Sigmoid colon (tissue), 7 donors: ENCODE data around the gene SULF2. TPM values are rescaled to one million over a fixed set of nuclear protein-coding genes. Genes with fewer than 3 reads are reported as not detected.

Experiments
- DNase-seq: peaks from one replicate; pipeline ENCODE4 v3.0.0-alpha.2; 2019
- H3K27ac ChIP-seq, 4 donors: fragments of 200-600 bp; sonication (generic); one replicate each; pipeline ENCODE4 v1.5.1; 2016 to 2019; ENCODE audit warnings: mild to moderate bottlenecking in 1 of 4
- H3K27me3 ChIP-seq, 3 donors: fragments of 200-600 bp; sonication (generic); one replicate each; pipeline ENCODE4 v1.5.1; 2019; ENCODE audit warnings: mild to moderate bottlenecking in 1 of 3
- H3K36me3 ChIP-seq, 4 donors: fragments of 200-600 bp; sonication (generic); one replicate each; pipeline ENCODE4 v1.5.1; 2016 to 2019
- H3K4me1 ChIP-seq, 4 donors: fragments of 200-600 bp; sonication (generic); one replicate each; pipeline ENCODE4 v1.5.1; 2017 to 2019
- H3K4me3 ChIP-seq, 4 donors: fragments of 200-600 bp; sonication (generic); one replicate each; pipeline ENCODE4 v1.5.1; 2017 to 2019; ENCODE audit warnings: mild to moderate bottlenecking in 2 of 4, moderate library complexity in 1 of 4
- H3K9me3 ChIP-seq, 4 donors: fragments of 200-600 bp in 3 of 4; sonication (generic) in 3 of 4; one replicate each; pipeline versions ENCODE4 v1.5.1 to v1.6.1; 2013 to 2019
- EP300 ChIP-seq, 4 donors: sonication (generic); formaldehyde crosslinking; IDR thresholded peaks; one replicate each; pipeline ENCODE4 v1.6.1; 2017; ENCODE audit warnings: antibody characterized with exemption in 4 of 4
- POLR2A ChIP-seq, 2 donors: fragments of 450-650 bp; IDR thresholded peaks; one replicate each; pipeline ENCODE4 v1.6.1; 2016; ENCODE audit warnings: antibody characterized with exemption in 2 of 2, mild to moderate bottlenecking in 2 of 2, moderate library complexity in 2 of 2
- POLR2AphosphoS5 ChIP-seq, 4 donors: sonication (generic); formaldehyde crosslinking; IDR thresholded peaks; one replicate each; pipeline ENCODE4 v1.6.1; 2017; ENCODE audit warnings: antibody characterized with exemption in 4 of 4
- WGBS, 2 donors: extraction: QIAGEN DNeasy Blood & Tissue Kit; methylation state at CpG; one replicate each; pipeline ENCODE4 v1.1.7; 2013; 5-methylcytosine and 5-hydroxymethylcytosine counted together
- intact Hi-C: fragments of 100-400 bp; cut with DNase I; formaldehyde crosslinking; loops from one replicate; pipeline ENCODE4 v1.15.1; 2023
- polyA plus RNA-seq, 3 donors: library from polyadenylated mRNA; stranded (reverse); fragments of 200-250 nt; gene quantifications; one replicate each; pipeline ENCODE4 v1.2.3, GENCODE V29; 2013
- total RNA-seq, 4 donors: library from RNA; depleted of rRNA; stranded (reverse); fragments of >200 nt; gene quantifications; one replicate each; pipeline ENCODE4 v1.1.0, GENCODE V29; 2016
- TF ChIP-seq, protein P1 (sequence below), 4 experiments: fragments of 450-650 bp in 3 of 4; fragments of 200-600 bp in 1 of 4; IDR thresholded peaks; one replicate each; pipeline ENCODE4 v1.5.1; 2016 to 2019; ENCODE audit warnings: antibody characterized with exemption in 4 of 4, mild to moderate bottlenecking in 3 of 4, moderate library complexity in 2 of 4
- donor health status: healthy with polysubstance abuse.
- donor health status: Bipolar disorder and iron deficiency.
- donor health status: healthy.

Gene SULF2
- total and polyA plus RNA-seq, 7 donors, result 14.6 to 70.1 (median 28.2) TPM

DNA sequence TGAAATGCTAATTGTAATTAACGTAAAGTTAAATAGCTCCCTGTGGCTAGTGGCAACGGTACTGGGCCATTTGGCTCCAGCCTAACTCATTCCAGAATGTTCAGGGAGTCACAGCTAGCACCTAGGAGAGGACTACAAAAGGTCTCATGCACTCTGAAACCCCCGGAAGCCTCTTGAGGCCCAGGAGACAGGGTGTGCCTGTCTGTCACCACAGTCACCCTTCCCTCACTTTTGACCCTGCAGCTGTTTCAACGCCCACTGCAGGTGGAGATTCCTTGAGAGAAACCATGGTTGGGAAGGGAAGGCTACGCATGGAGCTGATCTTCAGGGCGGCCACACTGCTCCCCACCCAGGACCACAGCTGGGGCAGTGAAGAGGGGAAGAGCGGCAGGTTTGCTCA lies 58.6 kb downstream of the SULF2 start:
- Histone ChIP-seq H3K27me3 (no peaks in the 10 kb centered on the region), H3K4me1 (peaks cover 0 to 6% (median 3%) of the 10 kb centered on the region in 4 donors), H3K9me3 (no peaks in the 10 kb centered on the region), H3K4me3 (no peak overlapping the region), H3K36me3 (peaks cover 0 to 5% (median 0%) of the 10 kb centered on the region in 4 donors), H3K27ac (no peak overlapping the region)
- TF ChIP-seq POLR2A (IDR thresholded peaks at IDR 0.05) (no peak), EP300 (IDR thresholded peaks at IDR 0.05) (no peak), POLR2AphosphoS5 (IDR thresholded peaks at IDR 0.05) (no peak)
- TF ChIP-seq, protein P1, sequence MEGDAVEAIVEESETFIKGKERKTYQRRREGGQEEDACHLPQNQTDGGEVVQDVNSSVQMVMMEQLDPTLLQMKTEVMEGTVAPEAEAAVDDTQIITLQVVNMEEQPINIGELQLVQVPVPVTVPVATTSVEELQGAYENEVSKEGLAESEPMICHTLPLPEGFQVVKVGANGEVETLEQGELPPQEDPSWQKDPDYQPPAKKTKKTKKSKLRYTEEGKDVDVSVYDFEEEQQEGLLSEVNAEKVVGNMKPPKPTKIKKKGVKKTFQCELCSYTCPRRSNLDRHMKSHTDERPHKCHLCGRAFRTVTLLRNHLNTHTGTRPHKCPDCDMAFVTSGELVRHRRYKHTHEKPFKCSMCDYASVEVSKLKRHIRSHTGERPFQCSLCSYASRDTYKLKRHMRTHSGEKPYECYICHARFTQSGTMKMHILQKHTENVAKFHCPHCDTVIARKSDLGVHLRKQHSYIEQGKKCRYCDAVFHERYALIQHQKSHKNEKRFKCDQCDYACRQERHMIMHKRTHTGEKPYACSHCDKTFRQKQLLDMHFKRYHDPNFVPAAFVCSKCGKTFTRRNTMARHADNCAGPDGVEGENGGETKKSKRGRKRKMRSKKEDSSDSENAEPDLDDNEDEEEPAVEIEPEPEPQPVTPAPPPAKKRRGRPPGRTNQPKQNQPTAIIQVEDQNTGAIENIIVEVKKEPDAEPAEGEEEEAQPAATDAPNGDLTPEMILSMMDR (IDR thresholded peaks at IDR 0.05), result no peak
- intact Hi-C loops, result loop anchor here (5.0 kb wide), 1 partner anchor 64 kb away; no protein-coding TSS in a partner anchor
- no peak for DNase-seq
- WGBS, 2 donors, result 88% methylated on average over 7 of the region's 7 CpGs

DNA sequence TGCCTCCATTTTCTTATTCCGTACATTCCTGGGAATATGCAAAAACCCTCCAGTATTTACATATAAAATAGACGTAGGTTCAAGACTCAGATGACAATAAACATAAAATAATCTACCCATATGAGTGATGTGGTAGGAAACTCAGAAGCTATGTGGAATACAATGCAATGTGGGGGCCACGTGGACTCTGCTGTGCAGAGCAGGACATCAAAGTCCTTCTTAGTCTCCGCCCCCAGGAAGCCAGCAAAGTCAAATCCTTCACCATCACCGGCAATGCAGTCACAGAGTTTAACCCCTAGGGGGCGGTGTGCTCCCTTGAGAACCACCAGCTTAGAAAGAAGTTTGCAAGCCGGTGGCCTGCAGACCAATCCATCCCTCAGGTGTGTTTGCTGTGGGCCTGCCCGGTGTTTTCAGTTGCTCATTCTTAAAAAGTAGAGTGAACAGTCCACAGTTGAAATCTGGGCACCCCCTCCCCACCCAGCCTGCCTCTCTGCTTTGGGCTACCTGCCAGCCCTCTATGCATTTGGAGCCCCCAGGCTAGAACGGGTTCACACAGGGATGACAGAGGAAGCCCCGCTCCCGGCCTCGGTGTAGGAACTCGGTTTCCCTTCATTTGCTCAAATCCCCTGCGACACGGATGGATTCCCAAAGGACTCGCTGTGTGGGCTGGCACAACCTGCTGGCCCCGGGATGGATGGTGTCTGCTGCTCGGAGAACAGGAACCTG lies 59.9 kb downstream of the SULF2 start:
- intact Hi-C loops, result loop anchor here (2.0 to 5.0 kb wide), 3 partner anchors 59 to 895 kb away; partner anchors contain the start of gene SULF2
- TF ChIP-seq, protein P1 (IDR thresholded peaks at IDR 0.05), result peak; percentile 31 to 86 (median 81)
- no peak for TF ChIP-seq POLR2A (IDR thresholded peaks at IDR 0.05)
- WGBS, 2 donors, result 57 to 60% methylated on average over 18 of the region's 18 CpGs

DNA sequence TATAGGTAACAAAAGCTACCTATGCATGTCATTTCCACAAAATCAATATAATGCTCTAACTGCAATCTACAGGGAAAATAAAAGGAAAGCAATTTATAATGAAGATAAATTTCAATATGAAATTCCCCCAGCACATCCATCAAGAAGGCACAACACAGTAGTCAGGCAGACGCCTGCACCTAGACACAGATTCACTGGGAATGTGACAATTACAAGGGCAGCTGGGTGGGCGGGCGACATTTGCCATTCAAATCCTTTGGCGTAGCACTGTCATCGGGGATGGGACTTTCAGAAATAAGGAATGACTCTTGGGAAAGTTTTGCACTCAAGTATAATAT lies 60.4 kb downstream of the SULF2 start:
- no peak for DNase-seq
- Histone ChIP-seq H3K27ac (no peak overlapping the region), H3K4me3 (no peak overlapping the region), H3K4me1 (peaks cover 0 to 23% (median 20%) of the 10 kb centered on the region in 4 donors), H3K27me3 (no peaks in the 10 kb centered on the region), H3K9me3 (no peaks in the 10 kb centered on the region), H3K36me3 (no peaks in the 10 kb centered on the region)
- intact Hi-C loops, result loop anchor here (2.0 to 5.0 kb wide), 4 partner anchors 38 to 896 kb away; partner anchors contain the start of gene SULF2
- 89 to 92% methylated on average over 5 of the region's 5 CpGs for WGBS, 2 donors
- TF ChIP-seq POLR2AphosphoS5 (IDR thresholded peaks at IDR 0.05), result no peak
- no peak for TF ChIP-seq EP300 (IDR thresholded peaks at IDR 0.05)
- TF ChIP-seq POLR2A (IDR thresholded peaks at IDR 0.05), result no peak
- TF ChIP-seq, protein P1 (IDR thresholded peaks at IDR 0.05), result no peak

More for the DNA sequence above, 59.9 kb downstream of the SULF2 start:
- peak; percentile 80 for DNase-seq
- Histone ChIP-seq H3K36me3 (no peaks in the 10 kb centered on the region), H3K4me1 (peaks cover 0 to 18% (median 14%) of the 10 kb centered on the region in 4 donors), H3K27me3 (no peaks in the 10 kb centered on the region), H3K4me3 (no peak overlapping the region), H3K9me3 (no peaks in the 10 kb centered on the region), H3K27ac (no peak overlapping the region)

DNA sequence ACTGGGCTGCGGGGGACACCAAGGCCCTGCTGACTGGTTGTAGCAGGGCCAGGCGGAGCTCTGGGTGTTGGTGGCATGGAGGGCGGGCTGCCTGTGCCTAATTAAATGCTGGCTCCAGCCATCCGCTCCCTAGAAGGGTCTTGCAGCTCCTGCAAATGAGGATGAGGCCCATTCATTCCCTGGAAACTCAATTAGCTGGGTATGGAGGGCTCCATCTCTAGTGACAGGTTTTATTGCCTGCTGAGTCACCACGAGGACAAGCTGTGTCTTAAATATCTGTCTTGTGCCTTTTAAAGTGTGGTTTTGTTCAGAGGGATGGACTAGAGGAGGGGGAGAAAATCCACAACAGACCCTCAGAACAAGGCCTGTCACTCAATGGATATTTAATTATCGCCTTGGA lies 60.9 kb downstream of the SULF2 start:
- Histone ChIP-seq H3K27me3 (no peaks in the 10 kb centered on the region), H3K4me1 (peaks cover 0 to 28% (median 24%) of the 10 kb centered on the region in 4 donors), H3K27ac (no peak overlapping the region), H3K4me3 (no peak overlapping the region), H3K36me3 (no peaks in the 10 kb centered on the region), H3K9me3 (no peaks in the 10 kb centered on the region)
- 75 to 77% methylated on average over 6 of the region's 6 CpGs for WGBS, 2 donors
- intact Hi-C loops, result loop anchor here (2.0 to 5.0 kb wide), 3 partner anchors 37 to 896 kb away; partner anchors contain the start of gene SULF2
- TF ChIP-seq, protein P1 (IDR thresholded peaks at IDR 0.05), result no peak
- TF ChIP-seq POLR2A (IDR thresholded peaks at IDR 0.05) (no peak), POLR2AphosphoS5 (IDR thresholded peaks at IDR 0.05) (no peak), EP300 (IDR thresholded peaks at IDR 0.05) (no peak)
- no peak for DNase-seq
